IPS-15b (cell line): ENCODE data around the gene HPS4.
"Not testable (repeated sequence)": the region's sequence is repeated elsewhere in the genome, so short reads cannot be mapped to it uniquely, and the experiment has no call there.

Experiments
- H3K27me3 ChIP-seq: one replicate; pipeline ENCODE4 v1.6.1; 2013; ENCODE audit warnings: low read length; ENCODE audit not compliant: control insufficient read depth, insufficient read depth
- H3K36me3 ChIP-seq: one replicate; pipeline ENCODE4 v1.6.1; 2013; ENCODE audit warnings: low read length; ENCODE audit not compliant: control insufficient read depth, insufficient read depth
- H3K4me1 ChIP-seq: one replicate; pipeline ENCODE4 v1.6.1; 2013; ENCODE audit warnings: mild to moderate bottlenecking, low read length; ENCODE audit not compliant: control insufficient read depth, insufficient read depth
- H3K4me3 ChIP-seq: one replicate; pipeline ENCODE4 v1.5.1; 2013; ENCODE audit warnings: low read depth, low read length
- H3K9ac ChIP-seq: one replicate; pipeline ENCODE4 v1.6.1; 2013; ENCODE audit warnings: low read depth, mild to moderate bottlenecking, low read length
- H3K9me3 ChIP-seq: one replicate; pipeline ENCODE4 v1.6.1; 2013; ENCODE audit warnings: mild to moderate bottlenecking, low read length; ENCODE audit not compliant: control insufficient read depth, insufficient read depth

Gene HPS4

GRCh38 chr22:26447584-26448329, 35.8 kb downstream of the HPS4 start:
- no peaks in the 10 kb centered on the region for H3K27me3 ChIP-seq
- H3K4me1 ChIP-seq, result no peaks in the 10 kb centered on the region
- no peak overlapping the region for H3K4me3 ChIP-seq
- H3K9ac ChIP-seq, result no peak overlapping the region
- H3K9me3 ChIP-seq, result no peaks in the 10 kb centered on the region
- H3K36me3 ChIP-seq, result peaks cover 10% of the 10 kb centered on the region

GRCh38 chr22:26446808-26447515, 36.6 kb downstream of the HPS4 start:
- peaks cover 11% of the 10 kb centered on the region for H3K36me3 ChIP-seq
- no peak overlapping the region for H3K9ac ChIP-seq
- no peaks in the 10 kb centered on the region for H3K27me3 ChIP-seq
- H3K4me3 ChIP-seq, result no peak overlapping the region
- peaks cover 3% of the 10 kb centered on the region for H3K4me1 ChIP-seq
- no peaks in the 10 kb centered on the region for H3K9me3 ChIP-seq

GRCh38 chr22:26445577-26446275, 37.9 kb downstream of the HPS4 start:
- Histone ChIP-seq H3K4me3 (no peak overlapping the region), H3K27me3 (no peaks in the 10 kb centered on the region), H3K4me1 (peaks cover 3% of the 10 kb centered on the region), H3K36me3 (peaks cover 11% of the 10 kb centered on the region), H3K9ac (no peak overlapping the region), H3K9me3 (no peaks in the 10 kb centered on the region)

- Histone ChIP-seq H3K4me3 (no peak overlapping the region), H3K9me3 (no peaks in the 10 kb centered on the region), H3K4me1 (peaks cover 3% of the 10 kb centered on the region), H3K27me3 (no peaks in the 10 kb centered on the region), H3K36me3 (peaks cover 8% of the 10 kb centered on the region), H3K9ac (no peak overlapping the region)
These were observed 38.8 kb downstream of the HPS4 start for GRCh38 chr22:26444777-26445176.

- H3K36me3 ChIP-seq, result peaks cover 8% of the 10 kb centered on the region
- peaks cover 3% of the 10 kb centered on the region for H3K4me1 ChIP-seq
- no peaks in the 10 kb centered on the region for H3K9me3 ChIP-seq
- no peak overlapping the region for H3K9ac ChIP-seq
- no peaks in the 10 kb centered on the region for H3K27me3 ChIP-seq
- H3K4me3 ChIP-seq, result no peak overlapping the region
These were observed 39.5 kb downstream of the HPS4 start for GRCh38 chr22:26443901-26444690.

- H3K4me1 ChIP-seq, result peaks cover 3% of the 10 kb centered on the region
- H3K27me3 ChIP-seq, result no peaks in the 10 kb centered on the region
- no peak overlapping the region for H3K4me3 ChIP-seq
- H3K9ac ChIP-seq, result no peak overlapping the region
- H3K36me3 ChIP-seq, result peaks cover 5% of the 10 kb centered on the region
- H3K9me3 ChIP-seq, result no peaks in the 10 kb centered on the region
These were observed 41.4 kb downstream of the HPS4 start for GRCh38 chr22:26442086-26442756.

- H3K9me3 ChIP-seq, result no peaks in the 10 kb centered on the region
- no peak overlapping the region for H3K9ac ChIP-seq
- peaks cover 9% of the 10 kb centered on the region for H3K36me3 ChIP-seq
- no peaks in the 10 kb centered on the region for H3K27me3 ChIP-seq
- no peak overlapping the region for H3K4me3 ChIP-seq
- peaks cover 3% of the 10 kb centered on the region for H3K4me1 ChIP-seq
These were observed 44.0 kb downstream of the HPS4 start for GRCh38 chr22:26439559-26439958.

- H3K4me1 ChIP-seq, H3K9me3 ChIP-seq, H3K4me3 ChIP-seq, H3K9ac ChIP-seq, H3K27me3 ChIP-seq: not testable (repeated sequence)
- peaks cover 15% of the 10 kb centered on the region for H3K36me3 ChIP-seq
These were observed 44.8 kb downstream of the HPS4 start for GRCh38 chr22:26438776-26439175.

GRCh38 chr22:26437694-26438392, 45.7 kb downstream of the HPS4 start:
- Histone ChIP-seq H3K27me3 (no peaks in the 10 kb centered on the region), H3K9me3 (no peaks in the 10 kb centered on the region), H3K9ac (no peak overlapping the region), H3K4me3 (no peak overlapping the region), H3K4me1 (peaks cover 3% of the 10 kb centered on the region), H3K36me3 (peaks cover 17% of the 10 kb centered on the region)

GRCh38 chr22:26436903-26437515, 46.6 kb downstream of the HPS4 start:
- no peaks in the 10 kb centered on the region for H3K4me1 ChIP-seq
- H3K27me3 ChIP-seq, result no peaks in the 10 kb centered on the region
- H3K36me3 ChIP-seq, result peaks cover 13% of the 10 kb centered on the region
- no peak overlapping the region for H3K4me3 ChIP-seq
- no peak overlapping the region for H3K9ac ChIP-seq
- no peaks in the 10 kb centered on the region for H3K9me3 ChIP-seq
